ENCODE measurements around the gene C2CD5. TPM values are rescaled to one million over a fixed set of nuclear protein-coding genes. Genes with fewer than 3 reads are reported as not detected.
A peak's percentile ranks its signal among the peaks of the same experiment; 100 is the strongest.

Gene C2CD5
- total and polyA plus RNA-seq, 5 experiments from 2014 or later: 10.1 to 44.2 (median 16.7) TPM

DNA sequence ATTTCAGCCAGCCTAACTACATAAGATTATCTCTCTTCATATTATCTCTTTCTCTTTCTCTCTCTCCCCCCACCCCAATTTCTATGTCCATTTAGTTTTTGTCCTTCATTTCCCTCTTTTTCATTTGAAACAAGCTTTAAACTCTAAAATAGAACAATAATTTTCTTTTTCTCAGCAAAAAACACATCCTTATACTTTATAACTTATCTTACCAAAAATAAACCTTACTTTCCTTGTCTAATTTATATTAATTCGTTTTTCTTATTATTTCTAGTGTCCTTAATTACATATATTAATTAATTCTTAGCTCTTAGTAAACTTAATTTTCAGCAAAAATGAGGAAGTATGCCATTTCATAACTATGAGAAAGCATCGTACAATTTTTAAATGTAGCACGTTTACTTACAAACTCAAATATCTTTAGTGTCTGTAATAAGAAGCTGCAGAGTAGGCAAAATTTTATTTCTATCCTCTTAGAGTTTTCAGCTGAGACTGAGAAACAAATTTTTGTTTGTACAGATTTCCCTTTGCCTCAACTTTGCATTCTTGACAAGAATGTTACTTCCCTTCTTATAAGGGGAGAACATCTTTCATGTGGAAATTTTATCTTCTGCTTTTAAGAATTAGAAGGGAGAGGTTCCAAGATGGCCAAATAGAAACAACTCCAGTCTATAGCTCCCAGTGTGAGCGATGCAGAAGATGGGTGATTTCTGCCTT, 144.7 kb downstream of the C2CD5 start:
- no peak for ATAC-seq
- H3K36me3 Mint-ChIP-seq: no peaks in the 10 kb centered on the region

More for the DNA sequence above, 144.7 kb downstream of the C2CD5 start:
- Mint-ChIP-seq H3K4me1 (peaks cover 9 to 38% (median 29%) of the 10 kb centered on the region in 4 donors), H3K27me3 (peaks cover 0 to 9% (median 5%) of the 10 kb centered on the region in 5 donors), H3K27ac (peak overlapping the region in 2 of 10 donors; percentile 34 to 52), H3K4me3 (no peak overlapping the region), H3K9me3 (peaks cover 0 to 20% (median 4%) of the 10 kb centered on the region in 9 donors)
- DNase-seq: no peak
- POLR2A ChIA-PET: no interaction called here

Other genes with a start within 250 kb of the C2CD5 start
- 1 to 10 TPM; 1.6 to 1.7 TPM for gene ST8SIA1, start 209.8 kb downstream of the C2CD5 start, total RNA-seq
- gene ST8SIA1, start 209.8 kb downstream of the C2CD5 start, polyA plus RNA-seq: under 1 TPM in 2 of 3 donors, not detected in 1; 0.37 to 0.46 TPM
- gene ETNK1, start 80.6 kb upstream of the C2CD5 start, total RNA-seq: 10 to 100 TPM; 60.8 to 76.8 TPM
- gene ETNK1, start 80.6 kb upstream of the C2CD5 start, polyA plus RNA-seq: 10 to 100 TPM; 13.7 to 14.3 (median 14.0) TPM

Measured in naive thymus-derived CD8-positive, alpha-beta T cell (primary cell).